H1 (cell line): ENCODE data around the gene CLPTM1L. TPM values are rescaled to one million over a fixed set of nuclear protein-coding genes. Genes with fewer than 3 reads are reported as not detected.

Source experiments
- GABPA ChIP-seq: IDR thresholded peaks from 2 replicates; pipeline ENCODE4 v1.6.1; 2011; ENCODE audit warnings: mild to moderate bottlenecking, low read length, moderate library complexity, borderline replicate concordance; ENCODE audit not compliant: insufficient read depth
- KDM4A ChIP-seq: IDR thresholded peaks from one replicate; pipeline ENCODE4 v1.7.1; 2012; ENCODE audit warnings: low read depth, mild to moderate bottlenecking, moderate library complexity, low read length, inconsistent platforms; ENCODE audit not compliant: severe bottlenecking
- POLR2AphosphoS5 ChIP-seq: IDR thresholded peaks from 2 replicates; pipeline ENCODE4 v1.6.1; 2011; ENCODE audit warnings: low read depth, low read length
- TAF1 ChIP-seq: IDR thresholded peaks from 2 replicates; pipeline ENCODE4 v1.6.1; 2011; ENCODE audit warnings: mild to moderate bottlenecking, low read depth, low read length
- TAF7 ChIP-seq: optimal IDR thresholded peaks from 2 replicates; pipeline ENCODE3; 2011; ENCODE audit warnings: low read depth, mild to moderate bottlenecking, inconsistent platforms, low read length, moderate library complexity, borderline replicate concordance
- polyA plus RNA-seq, 7 experiments: library from polyadenylated mRNA; depleted of rRNA in 3 of 7; stranded (reverse) in 5 of 7; unstranded in 2 of 7; fragments of >200 nt in 5 of 7; fragments of 200-250 nt in 2 of 7; gene quantifications; 1 replicate in 5 of 7; 2 replicates in 1 of 7; 4 replicates in 1 of 7; pipeline versions ENCODE4 v1.2.1 to v1.2.3, GENCODE V29; 2011 to 2013; ENCODE audit warnings: missing spikeins in 2 of 7, mixed read lengths in 2 of 7
- total RNA-seq: library from RNA; stranded (reverse); fragmentation: NEBNext Ultra II Directional; extraction: Animal tissue kit (Norgen Biotek cat#: 25700); gene quantifications from 2 replicates; pipeline ENCODE4 v1.2.1, GENCODE V29; 2021

CLPTM1L gene
- total and polyA plus RNA-seq, 2 of the 8 experiments (the other 6 are each of a cell fraction or from before 2014, with no cell fraction given): 102 to 119 TPM

DNA sequence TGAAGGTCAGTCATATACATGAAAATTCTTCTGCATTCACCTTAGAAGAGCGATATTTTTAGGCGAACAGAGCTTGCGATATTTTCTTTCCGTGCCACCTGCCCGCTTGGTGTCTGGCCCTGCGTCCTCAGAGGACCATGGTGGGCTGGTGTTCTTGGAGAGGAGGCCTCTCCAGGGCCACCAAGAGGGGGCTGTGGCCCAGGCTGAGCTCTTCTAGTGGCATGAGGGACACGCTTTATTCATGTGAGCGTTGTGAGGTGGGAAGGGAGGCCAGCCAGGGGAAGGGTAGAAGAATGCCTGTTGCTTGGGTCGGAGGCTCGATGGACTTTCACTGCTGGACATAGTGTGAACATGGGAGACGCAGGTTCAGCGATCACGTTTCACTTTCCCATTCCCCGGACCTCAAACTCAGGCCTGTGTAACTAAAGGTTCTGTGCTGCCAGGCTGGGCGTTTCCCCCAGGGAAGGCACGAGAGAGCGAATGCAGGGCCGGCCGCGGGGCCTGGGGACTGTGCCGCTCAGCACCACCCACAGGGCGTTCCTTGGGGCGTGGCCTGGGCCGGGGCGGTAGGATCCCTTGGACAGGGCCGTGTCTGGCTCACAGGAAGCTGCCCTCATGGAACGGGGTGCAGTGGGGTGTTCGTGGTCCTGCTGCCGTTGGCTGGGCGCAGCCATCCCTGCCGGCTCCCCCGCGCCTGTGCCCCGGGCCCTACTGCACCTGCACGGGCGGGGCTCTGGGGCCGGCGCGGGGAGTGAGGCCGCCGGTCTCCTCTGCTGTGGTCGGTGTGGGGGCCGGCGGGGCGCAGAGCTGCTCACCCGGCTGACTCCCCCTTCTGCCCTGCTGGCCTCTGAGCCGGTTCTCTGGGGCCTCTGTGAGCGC lies 40.7 kb upstream of the CLPTM1L start (continued):
- TF ChIP-seq TAF7: no peak
- TF ChIP-seq POLR2AphosphoS5: peak; percentile 68; the same call in 1 of the 2 replicates
- TF ChIP-seq GABPA: no peak
- TF ChIP-seq TAF1: peak; percentile 61; the same call in 1 of the 2 replicates
- TF ChIP-seq KDM4A: peak; percentile 92
